GM21381 (cell line): ENCODE measurements around the gene ADAMTSL2.

Experiments
- ATAC-seq: cut with Tn5 transposase; IDR thresholded peaks from one replicate; pipeline ENCODE4 v1.9.1; 2021; ENCODE audit warnings: mild to moderate bottlenecking, moderate library complexity; ENCODE audit not compliant: unreplicated experiment

ADAMTSL2 gene

GRCh38 chr9:133529874-133530273, 4.6 kb upstream of the ADAMTSL2 start:
- no peak for ATAC-seq

GRCh38 chr9:133531293-133531692, 3.2 kb upstream of the ADAMTSL2 start:
- no peak for ATAC-seq

- no peak for ATAC-seq
These were observed 1.4 kb upstream of the ADAMTSL2 start for GRCh38 chr9:133532937-133533668.

GRCh38 chr9:133533857-133534256, 647 bp upstream of the ADAMTSL2 start:
- no peak for ATAC-seq

- no peak for ATAC-seq
These were observed 888 bp downstream of the ADAMTSL2 start for GRCh38 chr9:133535306-133535877.

- no peak for ATAC-seq
These were observed 1.6 kb downstream of the ADAMTSL2 start for GRCh38 chr9:133536080-133536479.

GRCh38 chr9:133536536-133536935, 2.0 kb downstream of the ADAMTSL2 start:
- no peak for ATAC-seq

- no peak for ATAC-seq
These were observed 2.8 kb downstream of the ADAMTSL2 start for GRCh38 chr9:133537257-133537656.

- ATAC-seq = no peak
These were observed 3.7 kb downstream of the ADAMTSL2 start for GRCh38 chr9:133538176-133538575.

GRCh38 chr9:133538851-133539833, 4.6 kb downstream of the ADAMTSL2 start:
- ATAC-seq = no peak

GRCh38 chr9:133539991-133540697, 5.6 kb downstream of the ADAMTSL2 start:
- no peak for ATAC-seq

GRCh38 chr9:133540698-133541025, 6.2 kb downstream of the ADAMTSL2 start:
- no peak for ATAC-seq

- no peak for ATAC-seq
These were observed 7.5 kb downstream of the ADAMTSL2 start for GRCh38 chr9:133542002-133542401.

GRCh38 chr9:133543772-133544467, 9.4 kb downstream of the ADAMTSL2 start:
- no peak for ATAC-seq

GRCh38 chr9:133545494-133546286, 11.2 kb downstream of the ADAMTSL2 start:
- ATAC-seq = no peak

- no peak for ATAC-seq
These were observed 11.8 kb downstream of the ADAMTSL2 start for GRCh38 chr9:133546287-133546680.

GRCh38 chr9:133547116-133547515, 12.6 kb downstream of the ADAMTSL2 start:
- no peak for ATAC-seq

GRCh38 chr9:133551446-133551845, 16.9 kb downstream of the ADAMTSL2 start:
- ATAC-seq = no peak

- ATAC-seq = no peak
These were observed 17.7 kb downstream of the ADAMTSL2 start for GRCh38 chr9:133552236-133552635.

- no peak for ATAC-seq
These were observed 18.6 kb downstream of the ADAMTSL2 start for GRCh38 chr9:133553123-133553522.
